ENCODE measurements around the gene RHOA. TPM values are rescaled to one million over a fixed set of nuclear protein-coding genes. Genes with fewer than 3 reads are reported as not detected.

The RHOA gene
- total and polyA plus RNA-seq, 2 of the 4 experiments (the other 2 are of a cell fraction), result 383 to 879 TPM

- H3K4me3 ChIP-seq (ENCODE audit: insufficient read depth, low read depth, low read length), result no peak overlapping the region
- H3K27me3 ChIP-seq (ENCODE audit: control insufficient read depth, insufficient read depth, low read length), result no peaks in the 10 kb centered on the region
- ATAC-seq (ENCODE audit: low read depth), result no peak
- POLR2A ChIA-PET (ENCODE audit: unreplicated experiment), result interaction anchor here (0.7 kb wide), 1 partner anchor 10 kb away, joined by 6 read pairs; the partner anchor contains the start of gene RHOA
- H4K91ac ChIP-seq (ENCODE audit: insufficient read depth, low read depth, low read length), result no peak overlapping the region
- H2AK5ac ChIP-seq (ENCODE audit: low read depth, low read length), result no peak overlapping the region
- H3K9ac ChIP-seq (ENCODE audit: low read depth, low read length), result no peak overlapping the region
- H3K27ac ChIP-seq (ENCODE audit: insufficient read depth, low read length), result no peak overlapping the region
- H3K36me3 ChIP-seq (ENCODE audit: control insufficient read depth, insufficient read depth, low read length), result peaks cover 13% of the 10 kb centered on the region
- no peak overlapping the region for H2BK5ac ChIP-seq (ENCODE audit: low read depth, low read length, poor library complexity, severe bottlenecking)
- no peak overlapping the region for H4K5ac ChIP-seq (ENCODE audit: low read depth, low read length)
- no peak overlapping the region for H3K4me2 ChIP-seq (ENCODE audit: low read depth, low read length)
- H3K14ac ChIP-seq (replicated peaks; ENCODE audit: low read depth, low read length), result no peak overlapping the region
- no peak overlapping the region for H3K18ac ChIP-seq (ENCODE audit: low read depth, low read length)
- TF ChIP-seq SMC3 (IDR thresholded peaks at IDR 0.05; ENCODE audit: low read depth, low read length) (no peak), MAFK (IDR thresholded peaks at IDR 0.05; ENCODE audit: low read depth, low read length) (no peak), MAZ (IDR thresholded peaks at IDR 0.05; ENCODE audit: borderline replicate concordance, low read depth, low read length) (no peak)
- H3K9me1 ChIP-seq (ENCODE audit: insufficient read depth, low read length), result peaks cover 14% of the 10 kb centered on the region
- dilution Hi-C loops (cut with HindIII; ENCODE audit: low sequenced_read_pairs, unreplicated experiment) (no loop called here), intact Hi-C loops (cut with micrococcal nuclease) (no loop called here), in situ Hi-C loops (cut with MboI; ENCODE audit: low sequenced_read_pairs) (no loop called here)
- H4K8ac ChIP-seq (ENCODE audit: low read depth in 2 of 2, low read length in 2 of 2), result no peak overlapping the region
- H2BK20ac ChIP-seq (ENCODE audit: low read depth, low read length), result no peak overlapping the region
- H2BK120ac ChIP-seq (ENCODE audit: low read depth, low read length), result no peak overlapping the region
- BruUV-seq (replicated peaks), result no TSS peak
- H3K9me3 ChIP-seq (ENCODE audit: control insufficient read depth, insufficient read depth, low read length), result no peaks in the 10 kb centered on the region
- H3K56ac ChIP-seq (ENCODE audit: extremely low read depth, insufficient read depth, low read length), result no peak overlapping the region
- no peak overlapping the region for H3K4ac ChIP-seq (ENCODE audit: low read depth, low read length)
- no peak overlapping the region for H2AK9ac ChIP-seq (replicated peaks; ENCODE audit: low read depth, low read length, poor library complexity)
- H3K4me1 ChIP-seq (ENCODE audit: control insufficient read depth, insufficient read depth, low read length), result peaks cover 3% of the 10 kb centered on the region
- H3K79me1 ChIP-seq (ENCODE audit: low read depth in 1 of 2, low read length in 2 of 2), result peaks cover 0 to 32% of the 10 kb centered on the region in 2 experiments; a peak in 2 of 4 replicates
- no peak overlapping the region for H3K23ac ChIP-seq (ENCODE audit: low read depth, low read length)
- H4K20me1 ChIP-seq (ENCODE audit: insufficient read depth, low read length), result peaks cover 97% of the 10 kb centered on the region
- WGBS, 2 experiments (ENCODE audit: extremely low coverage in 2 of 2, insufficient read length in 1 of 2), result no CpG with 5 or more reads among the region's 2 CpGs
- no peak overlapping the region for H2BK15ac ChIP-seq (ENCODE audit: low read depth, low read length)
- H2AFZ ChIP-seq (replicated peaks; ENCODE audit: low read length, poor library complexity), result no peak overlapping the region
- DNase-seq, result no peak
- CTCF ChIA-PET, result interaction anchor here (0.6 kb wide), 1 partner anchor 38 kb away, joined by 3 read pairs; no protein-coding TSS in a partner anchor
These were observed 10.0 kb downstream of the RHOA start for GRCh38 chr3:49401766-49402165.

All from IMR-90 (cell line).